ENCODE results near the gene TFCP2L1. TPM values are rescaled to one million over a fixed set of nuclear protein-coding genes. Genes with fewer than 3 reads are reported as not detected.
"Not testable (repeated sequence)": the region's sequence is repeated elsewhere in the genome, so short reads cannot be mapped to it uniquely, and the experiment has no call there.

Gene TFCP2L1
- total and polyA plus RNA-seq, 2 donors (not counting 3 experiments of a cell fraction or from before 2014, with no cell fraction given), result not detected

GRCh38 chr2:121272596-121272995, 12.4 kb downstream of the TFCP2L1 start:
- BruUV-seq (replicated peaks), result no TSS peak
- Histone ChIP-seq H3K4me2 (ENCODE audit: insufficient read depth, low read length) (no peak overlapping the region), H2AFZ (ENCODE audit: low read depth, low read length) (no peak overlapping the region), H3K4me1 (ENCODE audit: control insufficient read depth, extremely low read depth, insufficient read depth, low read length) (no peaks in the 10 kb centered on the region), H3K36me3 (ENCODE audit: control insufficient read depth in 2 of 2, extremely low read depth in 1 of 2, insufficient read depth in 2 of 2, low read length in 2 of 2) (no peaks in the 10 kb centered on the region), H3K9me1 (replicated peaks; ENCODE audit: control insufficient read depth, extremely low read depth, insufficient read depth, low read length) (no peaks in the 10 kb centered on the region), H3K27ac (ENCODE audit: insufficient read depth, low read depth, low read length) (no peak overlapping the region), H4K20me1 (replicated peaks; ENCODE audit: control insufficient read depth, extremely low read depth, insufficient read depth, low read length) (no peaks in the 10 kb centered on the region), H3K27me3 (ENCODE audit: control insufficient read depth in 2 of 2, insufficient read depth in 2 of 2, low read length in 2 of 2) (peaks cover 6 to 8% of the 10 kb centered on the region in 2 experiments), H3K9ac (replicated peaks; ENCODE audit: extremely low read depth, insufficient read depth, low read length) (no peak overlapping the region), H3K4me3 (replicated peaks in 1 of 3; ENCODE audit: insufficient read depth in 1 of 3, low read depth in 1 of 3, low read length in 3 of 3) (no peak overlapping the region), H3K79me2 (ENCODE audit: control insufficient read depth, insufficient read depth, low read length) (no peaks in the 10 kb centered on the region), H3K9me3 (replicated peaks; ENCODE audit: control insufficient read depth, insufficient read depth, low read length) (no peaks in the 10 kb centered on the region)
- POLR2A ChIA-PET, result no interaction called here
- intact Hi-C loops (cut with micrococcal nuclease) (no loop called here), dilution Hi-C loops (cut with MboI; ENCODE audit: extremely low pct_ligation_motif_present, low sequenced_read_pairs) (no loop called here)
- DNase-seq (ENCODE audit: low read depth, low spot score) (no peak), FAIRE-seq (no peak)
- TF ChIP-seq GATA2 (IDR thresholded peaks at IDR 0.05; ENCODE audit: insufficient read depth, insufficient read length, low read depth, low read length) (no peak), MAX (IDR thresholded peaks at IDR 0.05; ENCODE audit: insufficient read depth, insufficient read length) (no peak), JUN (IDR thresholded peaks at IDR 0.05; ENCODE audit: borderline replicate concordance, insufficient read depth, insufficient read length, low read depth) (no peak), POLR2AphosphoS5 (IDR thresholded peaks at IDR 0.05; ENCODE audit: insufficient read depth, low read depth, low read length) (no peak), POLR2A (IDR thresholded peaks at IDR 0.05; ENCODE audit: low read depth, low read length) (no peak), MYC (IDR thresholded peaks at IDR 0.05; ENCODE audit: low read depth, low read length) (no peak), FOS (IDR thresholded peaks at IDR 0.05; ENCODE audit: borderline replicate concordance, insufficient read depth, low read length) (no peak), EZH2 (IDR thresholded peaks at IDR 0.05; ENCODE audit: borderline replicate concordance, low read depth, low read length, severe bottlenecking) (no peak), CTCF (IDR thresholded peaks at IDR 0.05; ENCODE audit: extremely low read depth in 1 of 2, insufficient read depth in 1 of 2, low read depth in 1 of 2, low read length in 2 of 2) (no peak)
- CTCF ChIA-PET, result no interaction called here

- H3K4me3 ChIP-seq (replicated peaks in 1 of 3; ENCODE audit: insufficient read depth in 1 of 3, low read depth in 1 of 3, low read length in 3 of 3); POLR2A ChIA-PET; FAIRE-seq; H3K9me3 ChIP-seq (replicated peaks; ENCODE audit: control insufficient read depth, insufficient read depth, low read length); H3K79me2 ChIP-seq (ENCODE audit: control insufficient read depth, insufficient read depth, low read length); H3K27me3 ChIP-seq (ENCODE audit: control insufficient read depth in 2 of 2, insufficient read depth in 2 of 2, low read length in 2 of 2); H3K36me3 ChIP-seq (ENCODE audit: control insufficient read depth in 2 of 2, extremely low read depth in 1 of 2, insufficient read depth in 2 of 2, low read length in 2 of 2); H3K4me2 ChIP-seq (ENCODE audit: insufficient read depth, low read length); H4K20me1 ChIP-seq (replicated peaks; ENCODE audit: control insufficient read depth, extremely low read depth, insufficient read depth, low read length); intact Hi-C loops (cut with micrococcal nuclease); H3K9me1 ChIP-seq (replicated peaks; ENCODE audit: control insufficient read depth, extremely low read depth, insufficient read depth, low read length); BruUV-seq (replicated peaks); H3K4me1 ChIP-seq (ENCODE audit: control insufficient read depth, extremely low read depth, insufficient read depth, low read length); CTCF ChIA-PET; H2AFZ ChIP-seq (ENCODE audit: low read depth, low read length); dilution Hi-C loops (cut with MboI; ENCODE audit: extremely low pct_ligation_motif_present, low sequenced_read_pairs); DNase-seq (ENCODE audit: low read depth, low spot score); H3K27ac ChIP-seq (ENCODE audit: insufficient read depth, low read depth, low read length); H3K9ac ChIP-seq (replicated peaks; ENCODE audit: extremely low read depth, insufficient read depth, low read length): not testable (repeated sequence)
Observed at GRCh38 chr2:121269436-121269835, 15.6 kb downstream of the TFCP2L1 start.

Measured in endothelial cell of umbilical vein (primary cell).